Neural cell (in vitro differentiated cells): ENCODE data around the gene PEX5. TPM values are rescaled to one million over a fixed set of nuclear protein-coding genes. Genes with fewer than 3 reads are reported as not detected.
A peak's percentile ranks its signal among the peaks of the same experiment; 100 is the strongest.

ENCODE experiments used
- H2AFZ ChIP-seq: fragments of 200-600, 300-800 bp; sonication (generic), shearing (Covaris generic); 2 replicates; pipeline ENCODE4 v1.6.0; 2014; ENCODE audit warnings: low read depth, mild to moderate bottlenecking, antibody characterized with exemption, low read length, moderate library complexity
- H3F3A ChIP-seq: fragments of 200-600 bp; shearing (Covaris generic); 2 replicates; pipeline ENCODE4 v1.6.1; 2016; ENCODE audit warnings: mild to moderate bottlenecking, moderate library complexity, mixed read lengths, antibody characterized with exemption, low read length; ENCODE audit not compliant: insufficient read depth, poor library complexity, severe bottlenecking
- H3K27ac ChIP-seq: fragments of 200-600, 300-800 bp; sonication (generic), shearing (Covaris generic); 2 replicates; pipeline ENCODE4 v1.5.1; 2014; ENCODE audit warnings: mild to moderate bottlenecking, low read length, moderate library complexity
- H3K27me3 ChIP-seq: fragments of 300-800, 200-600 bp; sonication (generic), shearing (Covaris generic); 2 replicates; pipeline ENCODE4 v1.6.0; 2014; ENCODE audit warnings: mild to moderate bottlenecking, low read depth, low read length, moderate library complexity; ENCODE audit not compliant: insufficient read depth
- H3K36me3 ChIP-seq: fragments of 300-800, 200-600 bp; sonication (generic), shearing (Covaris generic); 2 replicates; pipeline ENCODE4 v1.5.1; 2014; ENCODE audit warnings: mild to moderate bottlenecking, antibody characterized with exemption, low read length, moderate library complexity; ENCODE audit not compliant: insufficient read depth
- H3K4me2 ChIP-seq: fragments of 300-800, 200-600 bp; sonication (generic), shearing (Covaris generic); 2 replicates; pipeline ENCODE4 v1.6.0; 2014; ENCODE audit warnings: mild to moderate bottlenecking, low read length
- H3K4me3 ChIP-seq: fragments of 300-800, 200-600 bp; sonication (generic), shearing (Covaris generic); 2 replicates; pipeline ENCODE4 v1.5.1; 2014; ENCODE audit warnings: mild to moderate bottlenecking, low read length, moderate library complexity
- H3K79me2 ChIP-seq: fragments of 200-600 bp; shearing (Covaris generic); replicated peaks from 2 replicates; pipeline ENCODE4 v1.6.0; 2014; ENCODE audit warnings: mild to moderate bottlenecking, low read length, moderate library complexity; ENCODE audit not compliant: insufficient read depth
- H3K9ac ChIP-seq: fragments of 300-800, 200-600 bp; sonication (generic), shearing (Covaris generic); 2 replicates; pipeline ENCODE4 v1.6.1; 2016; ENCODE audit warnings: mild to moderate bottlenecking, low read length, mixed read lengths
- H3K9me2 ChIP-seq: fragments of 200-600 bp; shearing (Covaris generic); 2 replicates; pipeline ENCODE4 v1.6.1; 2016; ENCODE audit warnings: mild to moderate bottlenecking, low read length, mixed read lengths; ENCODE audit not compliant: insufficient read depth
- H3K9me3 ChIP-seq: fragments of 200-600, 300-800 bp; sonication (generic), shearing (Covaris generic); 2 replicates; pipeline ENCODE4 v1.6.1; 2016; ENCODE audit warnings: mild to moderate bottlenecking, mixed run types, low read length, moderate library complexity, mixed read lengths
- H4K20me1 ChIP-seq: fragments of 200-600 bp; shearing (Covaris generic); 2 replicates; pipeline ENCODE4 v1.6.1; 2016; ENCODE audit warnings: mild to moderate bottlenecking, mixed run types; ENCODE audit not compliant: insufficient read depth
- EP300 ChIP-seq: fragments of 450-650 bp; conservative IDR thresholded peaks from 2 replicates; pipeline ENCODE4 v1.6.1; 2014; ENCODE audit warnings: antibody characterized with exemption, mild to moderate bottlenecking, moderate library complexity; ENCODE audit not compliant: poor library complexity, severe bottlenecking
- EZH2 ChIP-seq: fragments of 200-600, 300-800 bp; shearing (Covaris generic), sonication (generic); IDR thresholded peaks from 2 replicates; pipeline ENCODE4 v1.6.1; 2014; ENCODE audit warnings: antibody characterized with exemption, low read length, borderline replicate concordance, mild to moderate bottlenecking; ENCODE audit not compliant: insufficient read depth, poor library complexity, severe bottlenecking
- MXI1 ChIP-seq: fragments of 450-650 bp; conservative IDR thresholded peaks from 2 replicates; pipeline ENCODE4 v1.6.1; 2014; ENCODE audit warnings: antibody characterized with exemption, mild to moderate bottlenecking; ENCODE audit not compliant: poor library complexity, severe bottlenecking
- POLR2AphosphoS5 ChIP-seq: IDR thresholded peaks from 2 replicates; pipeline ENCODE4 v1.6.1; 2012
- RAD21 ChIP-seq: fragments of 450-650 bp; conservative IDR thresholded peaks from 2 replicates; pipeline ENCODE4 v1.6.1; 2014; ENCODE audit warnings: antibody characterized with exemption, mild to moderate bottlenecking, moderate library complexity
- SMC3 ChIP-seq: fragments of 450-650 bp; conservative IDR thresholded peaks from 2 replicates; pipeline ENCODE4 v1.6.1; 2014; ENCODE audit warnings: antibody characterized with exemption, mild to moderate bottlenecking, moderate library complexity; ENCODE audit not compliant: poor library complexity
- TAF1 ChIP-seq: IDR thresholded peaks from 2 replicates; pipeline ENCODE4 v1.6.1; 2012; ENCODE audit warnings: low read depth
- polyA plus RNA-seq: library from polyadenylated mRNA; depleted of rRNA; stranded (reverse); fragments of >200 nt; gene quantifications from 2 replicates; pipeline ENCODE4 v1.2.3, GENCODE V29; 2014
- TF ChIP-seq, protein P1 (sequence below): IDR thresholded peaks from 2 replicates; pipeline ENCODE4 v1.6.1; 2012; ENCODE audit warnings: borderline replicate concordance
- TF ChIP-seq, protein P2 (sequence below): fragments of 450-650 bp; IDR thresholded peaks from 2 replicates; pipeline ENCODE4 v1.5.1; 2014; ENCODE audit warnings: antibody characterized with exemption, mild to moderate bottlenecking, moderate library complexity; ENCODE audit not compliant: poor library complexity, severe bottlenecking

The PEX5 gene
- polyA plus RNA-seq, 1 donor from 2014 or later = 63.9 TPM

DNA sequence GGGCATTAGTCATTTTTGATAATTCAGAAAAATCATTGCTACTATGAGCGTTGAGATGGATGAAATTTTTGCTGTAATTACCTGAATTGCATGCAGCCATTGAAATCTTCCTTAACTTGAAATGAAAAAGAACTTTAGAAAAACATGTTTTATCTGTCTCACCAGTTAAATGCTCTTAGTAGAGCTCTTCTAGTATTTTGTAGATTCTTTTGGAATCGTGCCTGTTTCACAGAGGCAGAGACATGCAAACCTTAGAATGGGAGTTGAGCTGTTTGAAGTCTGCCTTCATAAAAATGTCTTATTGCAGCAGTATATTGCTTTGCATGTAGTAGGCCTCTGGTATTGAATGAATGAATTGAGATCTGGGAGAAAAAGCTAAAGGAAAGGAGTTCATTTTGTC is 4.2 kb downstream of the PEX5 start:
- Histone ChIP-seq H3K4me2 (no peak overlapping the region), H3K79me2 (peaks cover 8% of the 10 kb centered on the region), H3K9me3 (no peaks in the 10 kb centered on the region), H4K20me1 (no peaks in the 10 kb centered on the region), H3K27me3 (no peaks in the 10 kb centered on the region), H3K36me3 (peaks cover 13% of the 10 kb centered on the region), H3F3A (no peaks in the 10 kb centered on the region), H3K27ac (no peak overlapping the region), H3K9ac (no peak overlapping the region), H3K4me3 (peak overlapping the region; percentile 11), H3K9me2 (no peaks in the 10 kb centered on the region), H2AFZ (no peak overlapping the region)
- no peak for TF ChIP-seq POLR2AphosphoS5
- TF ChIP-seq EZH2 = no peak
- no peak for TF ChIP-seq TAF1
- no peak for TF ChIP-seq SMC3
- TF ChIP-seq RAD21 = no peak
- no peak for TF ChIP-seq EP300
- TF ChIP-seq, protein P1, sequence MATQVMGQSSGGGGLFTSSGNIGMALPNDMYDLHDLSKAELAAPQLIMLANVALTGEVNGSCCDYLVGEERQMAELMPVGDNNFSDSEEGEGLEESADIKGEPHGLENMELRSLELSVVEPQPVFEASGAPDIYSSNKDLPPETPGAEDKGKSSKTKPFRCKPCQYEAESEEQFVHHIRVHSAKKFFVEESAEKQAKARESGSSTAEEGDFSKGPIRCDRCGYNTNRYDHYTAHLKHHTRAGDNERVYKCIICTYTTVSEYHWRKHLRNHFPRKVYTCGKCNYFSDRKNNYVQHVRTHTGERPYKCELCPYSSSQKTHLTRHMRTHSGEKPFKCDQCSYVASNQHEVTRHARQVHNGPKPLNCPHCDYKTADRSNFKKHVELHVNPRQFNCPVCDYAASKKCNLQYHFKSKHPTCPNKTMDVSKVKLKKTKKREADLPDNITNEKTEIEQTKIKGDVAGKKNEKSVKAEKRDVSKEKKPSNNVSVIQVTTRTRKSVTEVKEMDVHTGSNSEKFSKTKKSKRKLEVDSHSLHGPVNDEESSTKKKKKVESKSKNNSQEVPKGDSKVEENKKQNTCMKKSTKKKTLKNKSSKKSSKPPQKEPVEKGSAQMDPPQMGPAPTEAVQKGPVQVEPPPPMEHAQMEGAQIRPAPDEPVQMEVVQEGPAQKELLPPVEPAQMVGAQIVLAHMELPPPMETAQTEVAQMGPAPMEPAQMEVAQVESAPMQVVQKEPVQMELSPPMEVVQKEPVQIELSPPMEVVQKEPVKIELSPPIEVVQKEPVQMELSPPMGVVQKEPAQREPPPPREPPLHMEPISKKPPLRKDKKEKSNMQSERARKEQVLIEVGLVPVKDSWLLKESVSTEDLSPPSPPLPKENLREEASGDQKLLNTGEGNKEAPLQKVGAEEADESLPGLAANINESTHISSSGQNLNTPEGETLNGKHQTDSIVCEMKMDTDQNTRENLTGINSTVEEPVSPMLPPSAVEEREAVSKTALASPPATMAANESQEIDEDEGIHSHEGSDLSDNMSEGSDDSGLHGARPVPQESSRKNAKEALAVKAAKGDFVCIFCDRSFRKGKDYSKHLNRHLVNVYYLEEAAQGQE = no peak
- no peak for TF ChIP-seq MXI1
- TF ChIP-seq, protein P2, sequence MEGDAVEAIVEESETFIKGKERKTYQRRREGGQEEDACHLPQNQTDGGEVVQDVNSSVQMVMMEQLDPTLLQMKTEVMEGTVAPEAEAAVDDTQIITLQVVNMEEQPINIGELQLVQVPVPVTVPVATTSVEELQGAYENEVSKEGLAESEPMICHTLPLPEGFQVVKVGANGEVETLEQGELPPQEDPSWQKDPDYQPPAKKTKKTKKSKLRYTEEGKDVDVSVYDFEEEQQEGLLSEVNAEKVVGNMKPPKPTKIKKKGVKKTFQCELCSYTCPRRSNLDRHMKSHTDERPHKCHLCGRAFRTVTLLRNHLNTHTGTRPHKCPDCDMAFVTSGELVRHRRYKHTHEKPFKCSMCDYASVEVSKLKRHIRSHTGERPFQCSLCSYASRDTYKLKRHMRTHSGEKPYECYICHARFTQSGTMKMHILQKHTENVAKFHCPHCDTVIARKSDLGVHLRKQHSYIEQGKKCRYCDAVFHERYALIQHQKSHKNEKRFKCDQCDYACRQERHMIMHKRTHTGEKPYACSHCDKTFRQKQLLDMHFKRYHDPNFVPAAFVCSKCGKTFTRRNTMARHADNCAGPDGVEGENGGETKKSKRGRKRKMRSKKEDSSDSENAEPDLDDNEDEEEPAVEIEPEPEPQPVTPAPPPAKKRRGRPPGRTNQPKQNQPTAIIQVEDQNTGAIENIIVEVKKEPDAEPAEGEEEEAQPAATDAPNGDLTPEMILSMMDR = no peak

- peaks cover 11% of the 10 kb centered on the region for H3K36me3 ChIP-seq
Measured at GRCh38 chr12:7197841-7198240, 8.4 kb downstream of the PEX5 start.

More at GRCh38 chr12:7197841-7198240, 8.4 kb downstream of the PEX5 start:
- Histone ChIP-seq H3K79me2 (no peaks in the 10 kb centered on the region), H3K9me3 (no peaks in the 10 kb centered on the region), H3K27me3 (no peaks in the 10 kb centered on the region), H3F3A (no peaks in the 10 kb centered on the region), H3K4me3 (no peak overlapping the region), H2AFZ (no peak overlapping the region), H3K4me2 (no peak overlapping the region), H3K27ac (no peak overlapping the region), H4K20me1 (no peaks in the 10 kb centered on the region), H3K9ac (no peak overlapping the region), H3K9me2 (no peaks in the 10 kb centered on the region)
- TF ChIP-seq RAD21 (no peak), EZH2 (no peak), TAF1 (no peak), SMC3 (no peak), EP300 (no peak), MXI1 (no peak), POLR2AphosphoS5 (no peak)
- TF ChIP-seq, protein P1 = no peak
- TF ChIP-seq, protein P2 = no peak
